Transverse colon (tissue), 4 donors: ENCODE data around the gene NIT1.

ENCODE experiments used
- POLR2A ChIP-seq: fragments of 450-650 bp; IDR thresholded peaks from one replicate; pipeline ENCODE4 v1.6.1; 2016; ENCODE audit warnings: antibody characterized with exemption, mild to moderate bottlenecking, moderate library complexity
- POLR2AphosphoS5 ChIP-seq, 3 donors: sonication (generic); formaldehyde crosslinking; IDR thresholded peaks; one replicate each; pipeline ENCODE4 v1.6.1; 2016; ENCODE audit warnings: antibody characterized with exemption in 3 of 3
- TF ChIP-seq, protein P1 (sequence below), 5 experiments: fragments of 200-600 bp in 3 of 5; fragments of 450-650 bp in 2 of 5; sonication (generic) in 3 of 5; IDR thresholded peaks; 1 replicate in 2 of 5; 2 replicates in 3 of 5; pipeline ENCODE4 v1.5.1; 2016 to 2017; ENCODE audit warnings: antibody characterized with exemption in 5 of 5, inconsistent platforms in 3 of 5, mild to moderate bottlenecking in 2 of 5, moderate library complexity in 1 of 5

DNA sequence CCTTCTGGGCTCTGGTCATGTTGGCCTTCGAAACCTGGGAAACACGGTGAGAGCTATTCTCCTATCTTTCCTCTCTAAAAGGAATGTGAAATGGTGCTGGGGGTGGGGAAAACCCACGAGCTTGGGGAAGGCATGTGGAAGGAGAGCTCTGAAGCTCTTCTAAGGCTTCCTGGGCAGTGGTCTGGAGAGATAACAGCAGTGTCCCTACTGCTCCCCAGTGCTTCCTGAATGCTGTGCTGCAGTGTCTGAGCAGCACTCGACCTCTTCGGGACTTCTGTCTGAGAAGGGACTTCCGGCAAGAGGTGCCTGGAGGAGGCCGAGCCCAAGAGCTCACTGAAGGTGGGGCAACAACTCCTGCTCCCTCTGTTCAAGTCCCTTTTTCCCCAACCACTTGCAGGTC, 44.1 kb downstream of the NIT1 start:
- TF ChIP-seq POLR2AphosphoS5 (IDR thresholded peaks at IDR 0.05): no peak
- TF ChIP-seq, protein P1, sequence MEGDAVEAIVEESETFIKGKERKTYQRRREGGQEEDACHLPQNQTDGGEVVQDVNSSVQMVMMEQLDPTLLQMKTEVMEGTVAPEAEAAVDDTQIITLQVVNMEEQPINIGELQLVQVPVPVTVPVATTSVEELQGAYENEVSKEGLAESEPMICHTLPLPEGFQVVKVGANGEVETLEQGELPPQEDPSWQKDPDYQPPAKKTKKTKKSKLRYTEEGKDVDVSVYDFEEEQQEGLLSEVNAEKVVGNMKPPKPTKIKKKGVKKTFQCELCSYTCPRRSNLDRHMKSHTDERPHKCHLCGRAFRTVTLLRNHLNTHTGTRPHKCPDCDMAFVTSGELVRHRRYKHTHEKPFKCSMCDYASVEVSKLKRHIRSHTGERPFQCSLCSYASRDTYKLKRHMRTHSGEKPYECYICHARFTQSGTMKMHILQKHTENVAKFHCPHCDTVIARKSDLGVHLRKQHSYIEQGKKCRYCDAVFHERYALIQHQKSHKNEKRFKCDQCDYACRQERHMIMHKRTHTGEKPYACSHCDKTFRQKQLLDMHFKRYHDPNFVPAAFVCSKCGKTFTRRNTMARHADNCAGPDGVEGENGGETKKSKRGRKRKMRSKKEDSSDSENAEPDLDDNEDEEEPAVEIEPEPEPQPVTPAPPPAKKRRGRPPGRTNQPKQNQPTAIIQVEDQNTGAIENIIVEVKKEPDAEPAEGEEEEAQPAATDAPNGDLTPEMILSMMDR (IDR thresholded peaks at IDR 0.05): no peak
- no peak for TF ChIP-seq POLR2A
